CD14-positive monocyte (primary cell): Measurements from ENCODE around the gene PLCB1. TPM values are rescaled to one million over a fixed set of nuclear protein-coding genes. Genes with fewer than 3 reads are reported as not detected.

Source experiments
- DNase-seq, 3 donors: peaks; one replicate each; pipeline ENCODE4 v3.0.0-alpha.2; 2011 to 2022
- H2AFZ ChIP-seq: 2 replicates; pipeline ENCODE4 v1.6.0; 2012; ENCODE audit warnings: mild to moderate bottlenecking, low read depth, low read length, inconsistent platforms; ENCODE audit not compliant: insufficient read depth, poor library complexity, severe bottlenecking
- H3K27ac ChIP-seq, 2 donors: 1 replicate in 1 of 2; 2 replicates in 1 of 2; pipeline ENCODE4 v1.5.1; 2012 to 2013; ENCODE audit warnings: low read length in 2 of 2, control low read depth in 1 of 2, inconsistent platforms in 1 of 2, low read depth in 1 of 2, mild to moderate bottlenecking in 1 of 2
- H3K27me3 ChIP-seq, 2 donors: one replicate each; pipeline versions ENCODE4 v1.6.0 to v1.6.1; 2011 to 2013; ENCODE audit warnings: low read length in 2 of 2; ENCODE audit not compliant: control insufficient read depth in 2 of 2, insufficient read depth in 2 of 2
- H3K36me3 ChIP-seq, 2 donors: replicated peaks in 1 of 2; 1 replicate in 1 of 2; 2 replicates in 1 of 2; pipeline versions ENCODE4 v1.5.1 to v1.6.1; 2012 to 2013; ENCODE audit warnings: low read length in 2 of 2, control low read depth in 1 of 2, inconsistent platforms in 1 of 2, mild to moderate bottlenecking in 1 of 2; ENCODE audit not compliant: insufficient read depth in 2 of 2, control insufficient read depth in 1 of 2
- H3K4me1 ChIP-seq, 2 donors: 1 replicate in 1 of 2; 2 replicates in 1 of 2; pipeline versions ENCODE4 v1.5.1 to v1.6.1; 2012 to 2013; ENCODE audit warnings: low read length in 2 of 2, control low read depth in 1 of 2, inconsistent platforms in 1 of 2, mild to moderate bottlenecking in 1 of 2, moderate library complexity in 1 of 2; ENCODE audit not compliant: insufficient read depth in 2 of 2, control insufficient read depth in 1 of 2
- H3K4me2 ChIP-seq: replicated peaks from 2 replicates; pipeline ENCODE3; 2012; ENCODE audit warnings: low read length, moderate library complexity, mild to moderate bottlenecking; ENCODE audit not compliant: poor library complexity, severe bottlenecking; ENCODE audit errors: extremely low read depth
- H3K4me3 ChIP-seq, 3 experiments: fragments of 200-600 bp in 1 of 3; sonication (generic) in 1 of 3; replicated peaks in 1 of 3; 1 replicate in 2 of 3; 2 replicates in 1 of 3; pipeline ENCODE4 v1.5.1; 2011 to 2013; ENCODE audit warnings: low read length in 3 of 3, mild to moderate bottlenecking in 3 of 3, control low read depth in 2 of 3, low read depth in 2 of 3, inconsistent platforms in 1 of 3, moderate library complexity in 1 of 3
- H3K79me2 ChIP-seq: 2 replicates; pipeline ENCODE4 v1.6.0; 2012; ENCODE audit warnings: mild to moderate bottlenecking, control low read depth, inconsistent platforms, low read length, moderate library complexity; ENCODE audit not compliant: insufficient read depth
- H3K9ac ChIP-seq: 2 replicates; pipeline ENCODE4 v1.6.0; 2017; ENCODE audit warnings: low read length, mild to moderate bottlenecking; ENCODE audit not compliant: insufficient read depth, poor library complexity, severe bottlenecking
- H3K9me3 ChIP-seq, 2 donors: replicated peaks in 1 of 2; 1 replicate in 1 of 2; 2 replicates in 1 of 2; pipeline versions ENCODE4 v1.5.1 to v1.6.1; 2012 to 2013; ENCODE audit warnings: low read length in 2 of 2, control low read depth in 1 of 2; ENCODE audit not compliant: control insufficient read depth in 1 of 2, insufficient read depth in 1 of 2
- H4K20me1 ChIP-seq: 2 replicates; pipeline ENCODE4 v1.6.0; 2012; ENCODE audit warnings: mild to moderate bottlenecking, low read length, control low read depth, moderate library complexity; ENCODE audit not compliant: insufficient read depth
- H3K27ac Mint-ChIP-seq, 7 donors: one replicate each; pipeline ENCODE4 v1.8.0; 2020; ENCODE audit warnings: mild to moderate bottlenecking in 7 of 7, mixed read lengths in 7 of 7, moderate library complexity in 6 of 7, inconsistent platforms in 2 of 7
- H3K27me3 Mint-ChIP-seq, 3 donors: one replicate each; pipeline ENCODE4 v1.8.0; 2021 to 2022; ENCODE audit warnings: low read depth in 3 of 3, mild to moderate bottlenecking in 3 of 3, mixed read lengths in 3 of 3, moderate library complexity in 3 of 3, inconsistent platforms in 1 of 3
- H3K36me3 Mint-ChIP-seq, 2 donors: one replicate each; pipeline ENCODE4 v1.8.0; 2020; ENCODE audit warnings: mixed read lengths in 2 of 2, inconsistent platforms in 1 of 2, mild to moderate bottlenecking in 1 of 2
- H3K4me1 Mint-ChIP-seq: one replicate; pipeline ENCODE4 v1.8.0; 2020; ENCODE audit warnings: mild to moderate bottlenecking, mixed read lengths
- H3K4me3 Mint-ChIP-seq, 2 donors: one replicate each; pipeline ENCODE4 v1.8.0; 2020; ENCODE audit warnings: mild to moderate bottlenecking in 2 of 2, mixed read lengths in 2 of 2, moderate library complexity in 1 of 2
- H3K9me3 Mint-ChIP-seq, 7 donors: one replicate each; pipeline ENCODE4 v1.8.0; 2020 to 2022; ENCODE audit warnings: mixed read lengths in 7 of 7, mild to moderate bottlenecking in 6 of 7, moderate library complexity in 6 of 7, inconsistent platforms in 2 of 7
- WGBS: methylation state at CpG from one replicate; pipeline ENCODE4 v1.1.5; 2013; ENCODE audit warnings: missing lambda C conversion rate; ENCODE audit not compliant: insufficient coverage; 5-methylcytosine and 5-hydroxymethylcytosine counted together
- intact Hi-C, 2 donors: fragments of 100-400 bp; cut with micrococcal nuclease; formaldehyde crosslinking; loops; one replicate each; pipeline versions ENCODE4 v1.15.0 to v1.15.1; 2023
- polyA plus RNA-seq, 3 donors: library from polyadenylated mRNA; depleted of rRNA in 1 of 3; unstranded in 2 of 3; stranded (reverse) in 1 of 3; fragments of 300-500 nt in 2 of 3; fragments of >200 nt in 1 of 3; fragmentation: Illumina TruSeq in 2 of 3; gene quantifications; 1 replicate in 2 of 3; 2 replicates in 1 of 3; pipeline ENCODE4 v1.2.3, GENCODE V29; 2012 to 2021
- TF ChIP-seq, protein P1 (sequence below): fragments of 200-600 bp; IDR thresholded peaks from one replicate; pipeline ENCODE4 v1.8.0; 2022; ENCODE audit warnings: antibody characterized with exemption, mild to moderate bottlenecking

PLCB1 gene
- polyA plus RNA-seq, 3 donors, result 8.6 to 16.4 (median 13.2) TPM

- Mint-ChIP-seq H3K4me1 (peaks cover 48% of the 10 kb centered on the region), H3K27ac (no peak overlapping the region), H3K9me3 (peaks cover 0 to 3% (median 0%) of the 10 kb centered on the region in 7 donors), H3K27me3 (no peaks in the 10 kb centered on the region), H3K36me3 (peaks cover 0 to 7% of the 10 kb centered on the region in 2 donors), H3K4me3 (no peak overlapping the region)
- Histone ChIP-seq H3K9ac (no peak overlapping the region), H3K4me1 (peaks cover 24 to 44% of the 10 kb centered on the region in 2 donors), H3K4me3 (no peak overlapping the region), H4K20me1 (no peaks in the 10 kb centered on the region), H3K27me3 (no peaks in the 10 kb centered on the region), H3K27ac (no peak overlapping the region), H3K36me3 (no peaks in the 10 kb centered on the region), H3K4me2 (no peak overlapping the region), H2AFZ (no peak overlapping the region), H3K79me2 (peaks cover 16% of the 10 kb centered on the region), H3K9me3 (no peaks in the 10 kb centered on the region)
- intact Hi-C loops, result no loop called here
- DNase-seq, result no peak
- no CpG with 5 or more reads among the region's 3 CpGs for WGBS
- TF ChIP-seq, protein P1, sequence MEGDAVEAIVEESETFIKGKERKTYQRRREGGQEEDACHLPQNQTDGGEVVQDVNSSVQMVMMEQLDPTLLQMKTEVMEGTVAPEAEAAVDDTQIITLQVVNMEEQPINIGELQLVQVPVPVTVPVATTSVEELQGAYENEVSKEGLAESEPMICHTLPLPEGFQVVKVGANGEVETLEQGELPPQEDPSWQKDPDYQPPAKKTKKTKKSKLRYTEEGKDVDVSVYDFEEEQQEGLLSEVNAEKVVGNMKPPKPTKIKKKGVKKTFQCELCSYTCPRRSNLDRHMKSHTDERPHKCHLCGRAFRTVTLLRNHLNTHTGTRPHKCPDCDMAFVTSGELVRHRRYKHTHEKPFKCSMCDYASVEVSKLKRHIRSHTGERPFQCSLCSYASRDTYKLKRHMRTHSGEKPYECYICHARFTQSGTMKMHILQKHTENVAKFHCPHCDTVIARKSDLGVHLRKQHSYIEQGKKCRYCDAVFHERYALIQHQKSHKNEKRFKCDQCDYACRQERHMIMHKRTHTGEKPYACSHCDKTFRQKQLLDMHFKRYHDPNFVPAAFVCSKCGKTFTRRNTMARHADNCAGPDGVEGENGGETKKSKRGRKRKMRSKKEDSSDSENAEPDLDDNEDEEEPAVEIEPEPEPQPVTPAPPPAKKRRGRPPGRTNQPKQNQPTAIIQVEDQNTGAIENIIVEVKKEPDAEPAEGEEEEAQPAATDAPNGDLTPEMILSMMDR, result no peak
These were observed 223.4 kb downstream of the PLCB1 start for GRCh38 chr20:8355453-8355852.

- no peaks in the 10 kb centered on the region for H3K27me3 Mint-ChIP-seq
- peaks cover 24 to 52% of the 10 kb centered on the region in 2 donors for H3K4me1 ChIP-seq
- peak overlapping the region; percentile 68 for H3K4me2 ChIP-seq
- intact Hi-C loops, result no loop called here
- H4K20me1 ChIP-seq, result no peaks in the 10 kb centered on the region
- H3K4me3 ChIP-seq, result peak overlapping the region in 2 of 3 experiments; percentile 27 to 58
- peak overlapping the region; percentile 49 for H2AFZ ChIP-seq
- H3K27ac Mint-ChIP-seq, result peak overlapping the region; percentile 75 to 91 (median 88)
- TF ChIP-seq, protein P1, result no peak
- peaks cover 58% of the 10 kb centered on the region for H3K4me1 Mint-ChIP-seq
- no peaks in the 10 kb centered on the region for H3K36me3 ChIP-seq
- H3K27ac ChIP-seq, result peak overlapping the region in 1 of 2 donors; percentile 77
- no peaks in the 10 kb centered on the region for H3K27me3 ChIP-seq
- H3K9ac ChIP-seq, result peak overlapping the region; percentile 24
- DNase-seq, result peak in 1 of 3 donors; percentile 30
- H3K9me3 ChIP-seq, result no peaks in the 10 kb centered on the region
- H3K36me3 Mint-ChIP-seq, result peaks cover 0 to 7% of the 10 kb centered on the region in 2 donors
- peak overlapping the region in 1 of 2 donors; percentile 77 for H3K4me3 Mint-ChIP-seq
- 40% methylated on average over 1 of the region's 2 CpGs for WGBS
- peaks cover 0 to 2% (median 0%) of the 10 kb centered on the region in 7 donors for H3K9me3 Mint-ChIP-seq
- H3K79me2 ChIP-seq, result peaks cover 16% of the 10 kb centered on the region
These were observed 224.7 kb downstream of the PLCB1 start for GRCh38 chr20:8356806-8357205.
